NB4 (cell line): ENCODE data around the gene BMPER.

ENCODE experiments used
- DNase-seq: peaks from one replicate; pipeline ENCODE4 v3.0.0; 2010; ENCODE audit warnings: low read depth
- H3K4me3 ChIP-seq: one replicate; pipeline ENCODE4 v1.5.1; 2011; ENCODE audit warnings: mild to moderate bottlenecking, low read depth, low read length, moderate library complexity
- MYC ChIP-seq: IDR thresholded peaks from 2 replicates; pipeline ENCODE4 v1.6.1; 2011; ENCODE audit warnings: low read depth, low read length
- POLR2A ChIP-seq: IDR thresholded peaks from 2 replicates; pipeline ENCODE4 v1.6.1; 2011; ENCODE audit warnings: mild to moderate bottlenecking; ENCODE audit not compliant: insufficient read length; ENCODE audit errors: extremely low read depth
- TF ChIP-seq, protein P1 (sequence below): IDR thresholded peaks from 2 replicates; pipeline ENCODE4 v1.6.1; 2011; ENCODE audit warnings: low read depth, low read length
- TF ChIP-seq, protein P2 (sequence below): IDR thresholded peaks from one replicate; pipeline ENCODE4 v1.5.1; 2012; ENCODE audit warnings: low read depth, low read length

BMPER gene

DNA sequence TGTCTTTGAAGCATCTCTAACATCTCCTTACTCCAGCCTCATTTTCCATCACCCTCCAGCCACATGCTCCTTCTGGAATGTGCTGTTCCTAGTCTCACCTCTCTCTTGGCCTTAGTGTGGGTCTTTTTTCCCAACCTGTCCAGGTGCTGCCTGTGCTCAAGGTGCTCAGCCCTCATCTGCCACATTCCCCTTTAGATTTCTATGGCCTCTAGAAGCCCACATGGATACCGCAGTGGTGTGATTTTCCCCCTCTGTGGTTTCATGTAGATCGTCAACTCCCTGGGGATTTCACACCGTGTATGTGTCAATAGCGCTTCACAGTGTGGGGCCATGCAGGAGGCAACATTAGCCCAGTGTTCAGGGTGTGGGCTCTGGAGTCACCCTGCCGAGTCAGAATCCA lies 32.5 kb downstream of the BMPER start:
- no peak overlapping the region for H3K4me3 ChIP-seq
- DNase-seq, result peak; percentile 36
- TF ChIP-seq, protein P1, sequence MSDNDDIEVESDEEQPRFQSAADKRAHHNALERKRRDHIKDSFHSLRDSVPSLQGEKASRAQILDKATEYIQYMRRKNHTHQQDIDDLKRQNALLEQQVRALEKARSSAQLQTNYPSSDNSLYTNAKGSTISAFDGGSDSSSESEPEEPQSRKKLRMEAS, result no peak
- TF ChIP-seq, protein P2, sequence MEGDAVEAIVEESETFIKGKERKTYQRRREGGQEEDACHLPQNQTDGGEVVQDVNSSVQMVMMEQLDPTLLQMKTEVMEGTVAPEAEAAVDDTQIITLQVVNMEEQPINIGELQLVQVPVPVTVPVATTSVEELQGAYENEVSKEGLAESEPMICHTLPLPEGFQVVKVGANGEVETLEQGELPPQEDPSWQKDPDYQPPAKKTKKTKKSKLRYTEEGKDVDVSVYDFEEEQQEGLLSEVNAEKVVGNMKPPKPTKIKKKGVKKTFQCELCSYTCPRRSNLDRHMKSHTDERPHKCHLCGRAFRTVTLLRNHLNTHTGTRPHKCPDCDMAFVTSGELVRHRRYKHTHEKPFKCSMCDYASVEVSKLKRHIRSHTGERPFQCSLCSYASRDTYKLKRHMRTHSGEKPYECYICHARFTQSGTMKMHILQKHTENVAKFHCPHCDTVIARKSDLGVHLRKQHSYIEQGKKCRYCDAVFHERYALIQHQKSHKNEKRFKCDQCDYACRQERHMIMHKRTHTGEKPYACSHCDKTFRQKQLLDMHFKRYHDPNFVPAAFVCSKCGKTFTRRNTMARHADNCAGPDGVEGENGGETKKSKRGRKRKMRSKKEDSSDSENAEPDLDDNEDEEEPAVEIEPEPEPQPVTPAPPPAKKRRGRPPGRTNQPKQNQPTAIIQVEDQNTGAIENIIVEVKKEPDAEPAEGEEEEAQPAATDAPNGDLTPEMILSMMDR, result no peak
- no peak for TF ChIP-seq POLR2A
- no peak for TF ChIP-seq MYC

DNA sequence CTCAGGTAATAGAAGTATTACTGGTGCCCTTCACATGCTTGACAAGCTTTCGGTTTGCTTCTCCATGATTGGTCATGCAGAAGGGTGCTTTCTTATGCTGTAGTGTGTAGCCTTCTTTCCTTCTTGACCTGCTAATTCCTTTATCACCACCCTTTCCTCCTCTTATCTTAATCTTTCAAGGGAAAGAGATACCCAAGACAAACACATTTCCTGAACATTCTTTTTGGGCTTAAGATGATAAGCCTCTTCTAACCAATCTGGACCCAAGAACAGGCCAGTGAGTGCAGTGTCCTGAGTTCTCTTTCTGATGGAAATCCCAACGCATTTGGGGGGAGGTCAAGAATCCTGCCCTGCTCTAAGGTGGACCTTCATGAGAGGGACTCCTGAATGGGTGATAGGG lies 33.8 kb downstream of the BMPER start:
- TF ChIP-seq, protein P2, result no peak
- TF ChIP-seq MYC, result no peak
- TF ChIP-seq, protein P1, result no peak
- TF ChIP-seq POLR2A, result no peak
- no peak for DNase-seq
- no peak overlapping the region for H3K4me3 ChIP-seq

DNA sequence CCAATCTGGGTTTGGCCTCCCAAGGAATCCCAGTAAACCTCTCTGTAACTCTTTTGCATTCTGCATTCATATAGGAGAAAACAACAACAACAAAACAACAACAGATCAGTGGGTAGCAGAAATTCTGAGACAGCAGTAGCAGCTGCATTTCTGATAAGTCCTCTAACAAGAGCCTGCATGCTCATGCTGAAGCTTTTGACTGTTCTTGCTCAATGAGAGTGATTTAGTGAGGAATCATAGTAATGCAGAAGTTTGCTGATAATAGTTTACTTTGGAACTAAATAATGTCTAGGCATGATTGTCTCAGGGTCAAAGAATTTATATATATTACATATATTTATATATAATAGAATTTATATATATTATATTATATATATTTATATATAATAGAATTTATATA lies 35.2 kb downstream of the BMPER start:
- DNase-seq, result no peak
- no peak overlapping the region for H3K4me3 ChIP-seq
- TF ChIP-seq MYC, result no peak
- TF ChIP-seq, protein P1, result no peak
- TF ChIP-seq POLR2A, result no peak

DNA sequence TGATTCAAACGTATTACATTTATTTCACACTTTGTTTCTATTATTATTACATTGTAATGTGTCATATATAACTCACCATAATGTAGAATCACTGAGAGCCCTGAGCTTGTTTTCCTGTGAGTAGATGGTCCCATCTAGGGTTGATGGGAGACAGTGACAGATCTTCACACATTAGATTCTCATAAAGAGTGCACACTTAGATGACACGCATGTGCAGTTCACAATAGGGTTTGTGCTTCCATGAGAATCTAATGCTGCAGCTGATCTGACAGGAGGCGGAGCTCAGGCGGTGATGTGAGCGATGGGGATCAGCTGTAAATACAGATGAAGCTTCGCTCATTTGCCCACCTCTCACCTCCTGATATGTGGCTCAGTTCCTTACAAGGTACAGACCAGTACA lies 36.1 kb downstream of the BMPER start:
- DNase-seq, result no peak

DNA sequence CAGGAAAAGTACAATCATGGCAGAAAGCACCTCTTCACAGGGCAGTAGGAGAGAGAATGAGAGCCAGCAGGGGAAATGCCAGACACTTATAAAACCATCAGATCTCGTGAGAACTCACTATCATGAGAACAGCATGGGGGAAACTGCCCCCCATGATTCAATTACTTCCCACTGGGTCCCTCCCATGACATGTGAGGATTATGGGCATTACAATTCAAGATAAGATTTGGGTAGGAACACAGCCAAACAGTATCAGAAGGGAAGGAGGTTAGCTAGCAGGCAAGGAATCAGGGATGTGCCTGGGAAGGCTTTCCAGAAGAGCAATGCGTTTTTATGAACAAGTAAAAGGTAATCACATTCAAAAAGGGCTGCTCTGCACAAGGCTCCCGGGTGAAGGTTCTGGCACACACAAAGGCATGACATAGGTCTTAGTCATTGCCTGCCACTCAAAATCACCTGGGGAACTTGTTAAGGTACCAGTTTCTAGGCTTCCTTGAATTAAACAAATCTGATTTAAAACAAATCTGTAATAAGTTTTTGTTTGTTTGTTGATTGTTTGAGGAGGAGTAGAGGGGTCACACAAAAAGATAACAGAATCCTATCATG lies 40.9 kb downstream of the BMPER start:
- TF ChIP-seq, protein P2, result no peak
- no peak for TF ChIP-seq MYC
- no peak for DNase-seq
- H3K4me3 ChIP-seq, result no peak overlapping the region

More for the DNA sequence above, 36.1 kb downstream of the BMPER start:
- no peak for TF ChIP-seq POLR2A
- no peak for TF ChIP-seq MYC
- H3K4me3 ChIP-seq, result no peak overlapping the region

DNA sequence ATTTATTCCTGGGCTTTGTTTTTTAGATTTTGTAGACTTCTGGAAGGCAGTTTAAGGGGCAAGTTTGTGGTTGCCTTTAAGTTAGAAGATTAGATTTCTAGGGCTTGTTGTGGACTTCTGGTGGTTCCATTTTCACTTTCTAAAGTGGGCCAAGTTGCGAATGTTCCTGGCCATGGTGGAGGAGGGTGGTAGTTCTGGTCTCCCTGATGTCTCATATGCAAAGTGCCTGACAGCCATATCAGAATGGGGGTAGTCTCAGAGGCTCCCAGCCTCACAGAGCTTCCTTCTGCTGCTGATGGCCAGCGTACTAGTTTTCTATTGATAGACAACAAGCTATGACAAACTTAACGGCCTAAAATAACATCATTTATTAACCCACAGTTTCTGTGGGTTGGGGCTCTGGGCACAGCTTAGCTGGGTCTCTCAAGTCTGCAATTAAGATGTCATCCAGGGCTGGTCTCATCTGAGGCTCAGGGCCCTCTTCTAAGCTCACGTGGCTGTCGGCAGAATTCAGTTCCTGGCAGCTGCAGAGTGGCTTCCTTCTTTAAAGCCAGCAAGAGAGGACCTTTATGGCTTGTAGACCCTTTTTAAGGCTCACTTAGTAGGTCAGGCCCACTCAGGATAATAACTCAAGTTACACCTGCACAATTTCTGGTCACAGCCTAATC lies 44.8 kb downstream of the BMPER start:
- H3K4me3 ChIP-seq, result no peak overlapping the region
- TF ChIP-seq MYC, result no peak
- TF ChIP-seq, protein P1, result no peak
- TF ChIP-seq, protein P2, result no peak
- no peak for TF ChIP-seq POLR2A
- no peak for DNase-seq

DNA sequence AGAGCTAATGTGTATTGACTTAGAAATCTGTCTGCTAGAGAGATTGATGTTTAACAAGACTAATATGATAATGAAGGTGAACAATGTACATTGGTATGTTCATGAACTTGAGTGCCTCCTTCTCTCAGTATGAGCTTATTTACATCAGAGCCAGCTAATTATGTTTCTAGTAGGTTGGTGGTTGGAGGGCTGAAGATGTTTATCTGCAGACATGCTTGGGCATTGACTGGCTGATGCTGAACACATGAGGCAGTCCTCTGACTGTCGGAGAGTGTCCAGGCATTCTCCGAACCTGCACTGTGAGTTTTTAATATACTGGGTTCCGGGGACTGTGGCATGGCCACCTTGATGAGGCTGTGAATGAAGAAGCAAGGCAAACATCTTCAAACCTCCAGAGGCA lies 47.5 kb downstream of the BMPER start:
- H3K4me3 ChIP-seq, result no peak overlapping the region
- no peak for DNase-seq
- TF ChIP-seq MYC, result no peak
